ENCODE results near the gene DLEC1.

DLEC1 gene, protein sequence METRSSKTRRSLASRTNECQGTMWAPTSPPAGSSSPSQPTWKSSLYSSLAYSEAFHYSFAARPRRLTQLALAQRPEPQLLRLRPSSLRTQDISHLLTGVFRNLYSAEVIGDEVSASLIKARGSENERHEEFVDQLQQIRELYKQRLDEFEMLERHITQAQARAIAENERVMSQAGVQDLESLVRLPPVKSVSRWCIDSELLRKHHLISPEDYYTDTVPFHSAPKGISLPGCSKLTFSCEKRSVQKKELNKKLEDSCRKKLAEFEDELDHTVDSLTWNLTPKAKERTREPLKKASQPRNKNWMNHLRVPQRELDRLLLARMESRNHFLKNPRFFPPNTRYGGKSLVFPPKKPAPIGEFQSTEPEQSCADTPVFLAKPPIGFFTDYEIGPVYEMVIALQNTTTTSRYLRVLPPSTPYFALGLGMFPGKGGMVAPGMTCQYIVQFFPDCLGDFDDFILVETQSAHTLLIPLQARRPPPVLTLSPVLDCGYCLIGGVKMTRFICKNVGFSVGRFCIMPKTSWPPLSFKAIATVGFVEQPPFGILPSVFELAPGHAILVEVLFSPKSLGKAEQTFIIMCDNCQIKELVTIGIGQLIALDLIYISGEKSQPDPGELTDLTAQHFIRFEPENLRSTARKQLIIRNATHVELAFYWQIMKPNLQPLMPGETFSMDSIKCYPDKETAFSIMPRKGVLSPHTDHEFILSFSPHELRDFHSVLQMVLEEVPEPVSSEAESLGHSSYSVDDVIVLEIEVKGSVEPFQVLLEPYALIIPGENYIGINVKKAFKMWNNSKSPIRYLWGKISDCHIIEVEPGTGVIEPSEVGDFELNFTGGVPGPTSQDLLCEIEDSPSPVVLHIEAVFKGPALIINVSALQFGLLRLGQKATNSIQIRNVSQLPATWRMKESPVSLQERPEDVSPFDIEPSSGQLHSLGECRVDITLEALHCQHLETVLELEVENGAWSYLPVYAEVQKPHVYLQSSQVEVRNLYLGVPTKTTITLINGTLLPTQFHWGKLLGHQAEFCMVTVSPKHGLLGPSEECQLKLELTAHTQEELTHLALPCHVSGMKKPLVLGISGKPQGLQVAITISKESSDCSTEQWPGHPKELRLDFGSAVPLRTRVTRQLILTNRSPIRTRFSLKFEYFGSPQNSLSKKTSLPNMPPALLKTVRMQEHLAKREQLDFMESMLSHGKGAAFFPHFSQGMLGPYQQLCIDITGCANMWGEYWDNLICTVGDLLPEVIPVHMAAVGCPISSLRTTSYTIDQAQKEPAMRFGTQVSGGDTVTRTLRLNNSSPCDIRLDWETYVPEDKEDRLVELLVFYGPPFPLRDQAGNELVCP (N-terminal part only)

DNA sequence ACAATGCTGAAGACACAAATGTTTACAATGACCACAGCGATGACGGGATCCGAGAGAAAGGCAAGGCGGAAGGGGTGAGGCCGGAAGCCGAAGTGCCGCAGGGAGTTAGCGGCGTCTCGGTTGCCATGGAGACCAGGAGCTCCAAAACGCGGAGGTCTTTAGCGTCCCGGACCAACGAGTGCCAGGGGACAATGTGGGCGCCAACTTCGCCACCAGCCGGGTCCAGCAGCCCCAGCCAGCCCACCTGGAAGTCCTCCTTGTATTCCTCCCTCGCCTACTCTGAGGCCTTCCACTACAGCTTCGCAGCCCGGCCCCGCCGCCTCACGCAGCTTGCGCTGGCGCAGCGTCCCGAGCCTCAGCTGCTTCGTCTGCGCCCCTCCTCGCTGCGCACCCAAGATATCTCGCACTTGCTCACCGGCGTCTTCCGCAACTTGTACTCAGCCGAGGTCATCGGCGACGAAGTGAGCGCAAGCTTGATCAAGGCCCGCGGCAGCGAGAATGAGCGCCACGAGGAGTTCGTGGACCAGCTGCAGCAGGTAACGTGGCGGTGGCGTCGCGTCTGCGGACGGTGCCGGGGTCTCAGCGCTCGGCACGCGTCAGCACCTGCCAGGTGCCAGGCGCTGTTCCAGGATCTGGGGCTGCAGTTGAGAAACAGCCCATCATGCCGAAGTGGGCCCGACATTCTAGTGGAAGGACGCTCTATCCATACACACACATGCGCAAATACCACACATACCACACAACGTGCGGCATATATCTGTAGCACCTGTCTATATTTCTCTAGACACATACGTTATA lies at the start of gene DLEC1:
Gene DLEC1, plus strand, starts transcription at position 108 of the 798 bp plus-strand sequence. Its CDS starts 18 bp downstream, at position 126.
- peak; percentile 58 for DNase-seq

- DNase-seq, result no peak
Measured at GRCh38 chr3:37989821-37990480, 49.1 kb upstream of the DLEC1 start.

DNA sequence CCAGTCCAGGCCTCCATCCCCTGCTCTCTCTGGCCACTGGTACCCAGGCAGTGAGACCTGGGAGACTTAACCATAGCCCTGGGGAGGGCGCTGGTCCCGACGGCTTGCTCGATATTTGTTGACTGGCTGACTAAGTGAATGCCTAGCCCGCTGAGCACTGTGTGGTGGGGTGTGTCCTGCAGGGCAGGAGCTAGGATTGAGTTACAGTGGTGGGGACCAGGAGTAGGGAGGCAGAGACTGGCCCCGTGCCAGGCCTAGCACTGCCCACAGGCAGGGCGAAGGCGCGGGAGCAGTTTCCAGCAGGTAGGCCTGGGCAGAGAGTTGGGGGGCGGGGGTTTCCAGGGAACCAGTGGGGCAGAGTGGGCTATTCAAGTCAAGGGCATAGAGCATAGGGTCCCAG lies 48.5 kb upstream of the DLEC1 start, which contains the start of gene VILL:
Gene VILL, plus strand, starts transcription at position 260 of the 400 bp plus-strand sequence. CDS start 2,887 bp downstream, outside the sequence.
- DNase-seq, result no peak

- DNase-seq, result no peak
Measured at GRCh38 chr3:37991109-37991508, 47.9 kb upstream of the DLEC1 start.

GRCh38 chr3:37991823-37992222 lies 47.2 kb upstream of the DLEC1 start:
- DNase-seq, result no peak

DNA sequence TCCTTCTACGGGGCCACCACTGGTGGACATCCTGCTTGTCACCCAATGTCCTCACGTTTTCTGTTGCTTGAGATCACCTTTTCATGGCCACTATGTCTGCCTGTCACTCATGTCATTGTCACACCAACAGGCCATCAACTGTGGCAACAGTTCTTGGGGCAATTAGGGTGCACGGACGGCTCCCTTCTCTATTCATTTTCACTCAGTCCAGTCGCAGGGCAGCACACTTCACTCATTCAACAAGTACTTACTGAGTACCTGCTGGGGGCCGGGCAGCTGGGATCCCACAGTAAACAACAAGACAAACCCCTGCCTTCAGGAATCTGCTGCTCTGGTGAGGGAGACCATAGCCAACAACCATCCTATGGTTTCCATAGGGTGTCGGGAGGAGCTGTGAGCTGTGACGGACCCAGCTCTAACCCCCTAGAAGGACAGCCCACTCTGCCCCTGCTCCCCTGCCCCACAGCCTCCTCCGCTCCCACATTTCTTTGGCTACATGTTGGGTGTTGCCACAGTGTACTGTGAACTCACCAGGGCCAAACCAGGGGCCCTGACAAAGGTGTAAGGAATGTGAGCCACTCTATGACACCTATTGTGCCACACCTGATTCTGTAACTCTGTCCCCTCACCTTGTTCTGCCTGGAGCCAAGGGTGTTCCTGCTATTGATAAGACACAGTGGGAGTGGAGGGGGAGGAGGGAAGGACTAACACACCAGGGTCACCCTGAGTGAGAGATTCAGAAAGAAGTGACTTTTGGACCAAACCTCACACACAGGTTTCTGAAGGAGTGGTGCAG lies 46.5 kb upstream of the DLEC1 start:
- DNase-seq, result no peak

GRCh38 chr3:37993067-37993455 lies 45.9 kb upstream of the DLEC1 start:
- DNase-seq, result no peak

DNA sequence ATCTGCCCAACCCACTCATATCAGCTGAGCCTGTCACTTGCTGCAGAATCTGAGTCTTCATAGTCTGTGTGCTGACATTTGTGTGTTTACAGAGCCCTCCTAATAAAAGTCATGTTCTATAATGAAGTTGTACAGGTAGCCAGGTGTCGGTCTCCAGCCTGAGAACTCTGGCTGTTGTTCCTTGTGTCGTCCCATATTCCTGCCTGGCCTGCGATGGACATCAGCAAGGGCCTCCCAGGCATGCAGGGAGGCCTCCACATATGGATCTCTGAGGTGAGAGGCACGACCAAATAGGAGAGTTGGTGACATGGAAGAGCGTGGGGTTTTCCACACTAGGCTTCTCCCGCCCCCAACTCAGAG lies 45.6 kb upstream of the DLEC1 start:
- no peak for DNase-seq

GRCh38 chr3:37993820-37994638 lies 45.0 kb upstream of the DLEC1 start:
- peak; percentile 36 for DNase-seq

- DNase-seq, result no peak
Measured at GRCh38 chr3:37994639-37994972, 44.4 kb upstream of the DLEC1 start.

- no peak for DNase-seq
Measured at GRCh38 chr3:37995652-37996641, 43.1 kb upstream of the DLEC1 start.

DNA sequence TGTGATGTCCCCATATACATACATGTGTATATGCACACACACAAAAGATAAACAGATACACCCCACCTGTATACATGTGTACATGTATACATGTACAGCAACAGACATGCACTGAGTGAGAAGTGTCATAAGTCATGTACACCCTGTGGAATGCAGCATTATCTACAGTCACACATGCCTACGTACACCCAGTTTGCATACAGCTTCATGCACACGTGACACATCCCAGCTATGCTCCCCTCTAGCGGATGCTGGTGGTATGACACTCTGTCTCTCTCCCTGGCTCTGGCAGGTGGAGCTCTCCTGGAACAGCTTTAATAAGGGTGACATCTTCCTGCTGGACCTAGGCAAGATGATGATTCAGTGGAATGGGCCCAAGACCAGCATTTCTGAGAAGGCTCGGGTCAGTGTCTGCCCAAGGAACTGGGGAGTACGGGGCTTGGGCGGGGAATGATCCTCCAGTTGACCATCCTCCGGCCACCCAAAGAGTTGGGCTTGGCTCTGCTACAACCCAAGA lies 42.2 kb upstream of the DLEC1 start:
- peak; percentile 83 for DNase-seq

DNA sequence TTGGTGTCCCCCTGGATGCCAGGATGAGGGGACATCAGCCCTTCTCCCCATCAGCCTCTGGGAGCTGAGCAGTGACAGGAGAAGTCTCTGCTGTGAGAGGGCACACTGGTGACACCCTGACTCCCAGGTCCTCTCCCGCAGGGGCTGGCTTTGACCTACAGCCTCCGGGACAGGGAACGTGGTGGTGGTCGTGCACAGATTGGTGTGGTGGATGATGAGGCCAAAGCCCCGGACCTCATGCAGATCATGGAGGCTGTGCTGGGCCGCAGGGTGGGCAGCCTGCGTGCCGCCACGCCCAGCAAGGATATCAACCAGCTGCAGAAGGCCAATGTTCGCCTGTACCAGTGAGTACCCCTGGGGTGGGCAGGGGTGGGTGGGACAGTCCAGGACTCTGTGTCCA lies 41.7 kb upstream of the DLEC1 start:
- no peak for DNase-seq

GRCh38 chr3:37997791-37998370 lies 41.1 kb upstream of the DLEC1 start:
- DNase-seq, result no peak

GRCh38 chr3:37999836-38000235 lies 39.2 kb upstream of the DLEC1 start:
- no peak for DNase-seq

GRCh38 chr3:38000242-38000916 lies 38.6 kb upstream of the DLEC1 start:
- DNase-seq, result no peak

GRCh38 chr3:38000965-38001455 lies 38.0 kb upstream of the DLEC1 start:
- no peak for DNase-seq

Data from activated T-cell treated with anti-CD3 and anti-CD28 coated beads for 4 hours (primary cell).